D721Med (cell line): ENCODE data around the gene C3orf52.
A peak's percentile ranks its signal among the peaks of the same experiment; 100 is the strongest.

Experiments
- DNase-seq: peaks from one replicate; pipeline ENCODE4 v3.0.0; 2011; ENCODE audit warnings: low spot score; ENCODE audit not compliant: insufficient read length
- FAIRE-seq: peaks from 2 replicates; lab custom pipeline; 2011; peaks lifted over from hg19 to GRCh38; lab: Jason Lieb, UNC
- CTCF ChIP-seq: IDR thresholded peaks from 2 replicates; pipeline ENCODE4 v1.5.1; 2012; ENCODE audit warnings: mild to moderate bottlenecking, control low read depth; ENCODE audit not compliant: insufficient read depth; ENCODE audit errors: missing control alignments

C3orf52 gene

GRCh38 chr3:112111785-112112402, 25.7 kb downstream of the C3orf52 start:
- FAIRE-seq = no peak
- peak; percentile 82 for TF ChIP-seq CTCF
- peak; percentile 28 for DNase-seq

- DNase-seq = no peak
- TF ChIP-seq CTCF = no peak
- FAIRE-seq = no peak
Observed at GRCh38 chr3:112114576-112115160, 28.5 kb downstream of the C3orf52 start.

GRCh38 chr3:112115161-112115739, 29.1 kb downstream of the C3orf52 start:
- no peak for FAIRE-seq

GRCh38 chr3:112115806-112116383, 29.7 kb downstream of the C3orf52 start:
- no peak for DNase-seq
- TF ChIP-seq CTCF = no peak
- FAIRE-seq = no peak

More at GRCh38 chr3:112115161-112115739, 29.1 kb downstream of the C3orf52 start:
- TF ChIP-seq CTCF = no peak
- no peak for DNase-seq

- DNase-seq = no peak
- FAIRE-seq = no peak
- TF ChIP-seq CTCF = no peak
Observed at GRCh38 chr3:112116748-112117186, 30.6 kb downstream of the C3orf52 start.

- FAIRE-seq (no peak), DNase-seq (no peak)
- no peak for TF ChIP-seq CTCF
Observed at GRCh38 chr3:112117415-112117814, 31.2 kb downstream of the C3orf52 start.
